ENCODE measurements around the gene NAALAD2. TPM values are rescaled to one million over a fixed set of nuclear protein-coding genes. Genes with fewer than 3 reads are reported as not detected.

Gene NAALAD2
- polyA plus RNA-seq, 1 experiment = 0.64 TPM

GRCh38 chr11:90241414-90241813 lies 107.0 kb downstream of the NAALAD2 start:
- Histone ChIP-seq H3K27me3 (ENCODE audit: control insufficient read depth, insufficient read depth, low read length) (no peaks in the 10 kb centered on the region), H3K27ac (ENCODE audit: low read depth, low read length) (no peak overlapping the region), H3K4me3 (ENCODE audit: low read depth, low read length) (no peak overlapping the region), H3K9me3 (ENCODE audit: control insufficient read depth, insufficient read depth, low read length) (no peaks in the 10 kb centered on the region; the same call in 1 of the 2 replicates)
- ChIA-PET CTCF (no interaction called here), POLR2A (no interaction called here)
- no peak for DNase-seq (ENCODE audit: low read depth, low spot score)
- TF ChIP-seq CTCF (IDR thresholded peaks at IDR 0.05; ENCODE audit: low read depth, low read length) = no peak

Small RNAs within 50 kb of the gene (small RNA-seq; reads per million reads assigned to genes)
- not detected for gene RF00275 (ENCODE audit: insufficient read length, low read depth)

Other genes starting within 250 kb of the NAALAD2 start
- gene TRIM49D1, start 212.4 kb upstream of the NAALAD2 start, polyA plus RNA-seq (2011; rRNA removed) = not detected in 2 replicates
- not detected in 2 replicates for gene TRIM49D2, start 210.6 kb upstream of the NAALAD2 start, polyA plus RNA-seq (2011; rRNA removed)
- not detected in 2 replicates for gene TRIM64, start 168.6 kb upstream of the NAALAD2 start, polyA plus RNA-seq (2011; rRNA removed)
- gene TRIM49C, start 103.6 kb upstream of the NAALAD2 start, polyA plus RNA-seq (2011; rRNA removed) = not detected in 2 replicates
- gene UBTFL1, start 48.7 kb upstream of the NAALAD2 start, polyA plus RNA-seq (2011; rRNA removed) = not detected in 2 replicates
- gene CHORDC1, start 88.4 kb downstream of the NAALAD2 start, polyA plus RNA-seq (2011; rRNA removed) = 26.2 and 34.3 TPM in 2 replicates